OCI-LY3 (cell line): ENCODE data around the gene PIK3R5.

ENCODE experiments used
- EZH2phosphoT487 ChIP-seq: fragments of 200-600 bp; shearing (Covaris generic); IDR thresholded peaks from 2 replicates; pipeline ENCODE4 v1.6.1; 2018; ENCODE audit warnings: antibody characterized with exemption, mixed run types, low read depth
- TF ChIP-seq, protein P1 (sequence below): fragments of 200-600, 300-600 bp; sonication (generic); IDR thresholded peaks from 2 replicates; pipeline ENCODE4 v1.5.1; 2014; ENCODE audit warnings: antibody characterized with exemption, low read length, low read depth

GRCh38 chr17:9004961-9005285, 39.4 kb upstream of the PIK3R5 start:
- TF ChIP-seq, protein P1, sequence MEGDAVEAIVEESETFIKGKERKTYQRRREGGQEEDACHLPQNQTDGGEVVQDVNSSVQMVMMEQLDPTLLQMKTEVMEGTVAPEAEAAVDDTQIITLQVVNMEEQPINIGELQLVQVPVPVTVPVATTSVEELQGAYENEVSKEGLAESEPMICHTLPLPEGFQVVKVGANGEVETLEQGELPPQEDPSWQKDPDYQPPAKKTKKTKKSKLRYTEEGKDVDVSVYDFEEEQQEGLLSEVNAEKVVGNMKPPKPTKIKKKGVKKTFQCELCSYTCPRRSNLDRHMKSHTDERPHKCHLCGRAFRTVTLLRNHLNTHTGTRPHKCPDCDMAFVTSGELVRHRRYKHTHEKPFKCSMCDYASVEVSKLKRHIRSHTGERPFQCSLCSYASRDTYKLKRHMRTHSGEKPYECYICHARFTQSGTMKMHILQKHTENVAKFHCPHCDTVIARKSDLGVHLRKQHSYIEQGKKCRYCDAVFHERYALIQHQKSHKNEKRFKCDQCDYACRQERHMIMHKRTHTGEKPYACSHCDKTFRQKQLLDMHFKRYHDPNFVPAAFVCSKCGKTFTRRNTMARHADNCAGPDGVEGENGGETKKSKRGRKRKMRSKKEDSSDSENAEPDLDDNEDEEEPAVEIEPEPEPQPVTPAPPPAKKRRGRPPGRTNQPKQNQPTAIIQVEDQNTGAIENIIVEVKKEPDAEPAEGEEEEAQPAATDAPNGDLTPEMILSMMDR: no peak
- no peak for TF ChIP-seq EZH2phosphoT487
